Astrocyte of the spinal cord (primary cell): ENCODE measurements around the gene GDAP2.
A peak's percentile ranks its signal among the peaks of the same experiment; 100 is the strongest.

Source experiments
- DNase-seq: peaks from one replicate; pipeline ENCODE4 v3.0.0; 2011; ENCODE audit warnings: low read depth, low spot score
- H3K4me3 ChIP-seq: 2 replicates; pipeline ENCODE4 v1.5.1; 2011; ENCODE audit warnings: low read depth, mild to moderate bottlenecking, low read length, moderate library complexity
- in situ Hi-C: cut with HindIII; loops from 2 replicates; pipeline ENCODE4 v1.10.0; 2017; ENCODE audit warnings: low sequenced_read_pairs
- TF ChIP-seq, protein P1 (sequence below): IDR thresholded peaks from 2 replicates; pipeline ENCODE4 v1.5.1; 2012; ENCODE audit warnings: low read depth, mild to moderate bottlenecking, low read length, inconsistent platforms

The GDAP2 gene

DNA sequence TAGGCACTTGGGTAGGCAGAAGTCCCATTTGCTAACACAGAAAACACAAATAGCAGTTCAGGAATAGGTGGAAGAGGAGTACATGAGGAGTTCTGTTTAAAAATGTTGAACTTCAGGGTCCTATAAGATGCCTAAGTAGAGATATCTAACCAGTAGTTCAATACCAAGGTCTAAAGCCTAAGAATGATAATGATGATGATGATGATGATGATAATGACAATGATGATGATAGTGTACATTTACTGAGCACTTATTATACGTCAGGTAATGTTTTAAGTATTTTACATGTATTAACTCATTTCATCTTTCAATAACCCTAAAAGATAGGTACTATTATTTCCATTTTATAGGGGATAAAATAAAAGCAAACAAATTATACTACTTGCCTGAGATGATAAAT, 50.1 kb downstream of the GDAP2 start:
- no peak for DNase-seq
- in situ Hi-C loops = no loop called here
- TF ChIP-seq, protein P1, sequence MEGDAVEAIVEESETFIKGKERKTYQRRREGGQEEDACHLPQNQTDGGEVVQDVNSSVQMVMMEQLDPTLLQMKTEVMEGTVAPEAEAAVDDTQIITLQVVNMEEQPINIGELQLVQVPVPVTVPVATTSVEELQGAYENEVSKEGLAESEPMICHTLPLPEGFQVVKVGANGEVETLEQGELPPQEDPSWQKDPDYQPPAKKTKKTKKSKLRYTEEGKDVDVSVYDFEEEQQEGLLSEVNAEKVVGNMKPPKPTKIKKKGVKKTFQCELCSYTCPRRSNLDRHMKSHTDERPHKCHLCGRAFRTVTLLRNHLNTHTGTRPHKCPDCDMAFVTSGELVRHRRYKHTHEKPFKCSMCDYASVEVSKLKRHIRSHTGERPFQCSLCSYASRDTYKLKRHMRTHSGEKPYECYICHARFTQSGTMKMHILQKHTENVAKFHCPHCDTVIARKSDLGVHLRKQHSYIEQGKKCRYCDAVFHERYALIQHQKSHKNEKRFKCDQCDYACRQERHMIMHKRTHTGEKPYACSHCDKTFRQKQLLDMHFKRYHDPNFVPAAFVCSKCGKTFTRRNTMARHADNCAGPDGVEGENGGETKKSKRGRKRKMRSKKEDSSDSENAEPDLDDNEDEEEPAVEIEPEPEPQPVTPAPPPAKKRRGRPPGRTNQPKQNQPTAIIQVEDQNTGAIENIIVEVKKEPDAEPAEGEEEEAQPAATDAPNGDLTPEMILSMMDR = no peak
- H3K4me3 ChIP-seq = no peak overlapping the region

DNA sequence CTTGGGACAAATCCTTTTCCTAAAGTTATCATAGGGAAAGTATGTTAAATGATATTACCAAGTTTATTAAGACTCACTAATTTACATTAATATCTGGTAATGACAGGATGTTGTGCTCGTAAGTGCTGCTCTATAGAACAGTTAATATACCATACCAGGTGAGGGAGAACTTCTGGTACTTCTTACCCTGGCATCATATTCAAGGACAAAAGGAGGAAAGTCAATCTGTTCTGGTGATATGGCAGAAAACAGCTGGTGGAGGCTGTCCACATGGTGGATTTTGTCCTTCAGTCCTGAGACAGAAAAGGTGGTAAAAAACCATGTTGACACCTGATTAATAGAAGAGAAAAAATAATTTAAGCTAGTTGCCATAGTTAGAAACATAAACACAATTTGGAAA, 51.6 kb downstream of the GDAP2 start:
- DNase-seq = no peak
- TF ChIP-seq, protein P1 = no peak
- in situ Hi-C loops = no loop called here
- H3K4me3 ChIP-seq = no peak overlapping the region

GRCh38 chr1:117871013-117871412, 58.4 kb downstream of the GDAP2 start:
- in situ Hi-C loops = no loop called here
- no peak overlapping the region for H3K4me3 ChIP-seq
- no peak for DNase-seq
- TF ChIP-seq, protein P1 = no peak

- in situ Hi-C loops = no loop called here
- no peak overlapping the region for H3K4me3 ChIP-seq
Observed at GRCh38 chr1:117861694-117862093, 67.7 kb downstream of the GDAP2 start.

DNA sequence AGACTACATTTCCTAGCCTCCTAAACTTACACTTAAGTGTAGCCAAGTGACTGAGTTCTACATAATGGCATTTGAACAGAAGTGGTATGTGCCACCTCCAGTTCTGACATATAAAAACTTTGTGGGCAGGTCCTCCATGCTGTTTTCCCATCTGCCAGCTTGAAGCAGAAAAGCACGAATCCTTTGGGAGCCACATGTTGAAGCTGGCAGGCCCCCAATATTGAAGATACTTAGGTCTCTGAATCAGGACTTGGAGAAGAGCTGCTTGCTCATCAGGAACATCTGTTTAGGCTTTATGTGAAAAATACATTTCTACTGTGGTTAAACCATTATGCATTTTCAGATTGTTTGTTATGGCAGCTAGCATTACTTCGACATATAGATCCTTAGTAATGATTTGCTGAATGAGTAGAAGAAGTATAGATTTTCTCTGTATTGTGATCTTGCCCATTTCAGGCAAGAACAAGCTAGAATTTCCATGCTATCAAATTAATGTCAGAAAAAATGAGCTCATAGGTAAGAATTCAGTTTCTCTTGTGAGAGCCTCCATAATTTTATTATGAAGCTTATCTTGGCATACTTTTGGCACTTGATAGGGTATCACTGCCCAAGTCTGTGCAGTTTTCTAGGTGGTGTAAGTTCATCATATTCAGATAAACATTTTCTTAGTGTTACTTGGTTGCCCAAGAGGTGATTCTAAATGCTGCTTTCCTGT, 68.4 kb downstream of the GDAP2 start:
- peak; percentile 28 for DNase-seq
- TF ChIP-seq, protein P1 = no peak

More at GRCh38 chr1:117861694-117862093, 67.7 kb downstream of the GDAP2 start:
- TF ChIP-seq, protein P1 = no peak
- no peak for DNase-seq

GRCh38 chr1:117859901-117860300, 69.5 kb downstream of the GDAP2 start:
- no peak for DNase-seq
- no peak overlapping the region for H3K4me3 ChIP-seq
- TF ChIP-seq, protein P1 = no peak
- in situ Hi-C loops = no loop called here

More for the DNA sequence above, 68.4 kb downstream of the GDAP2 start:
- in situ Hi-C loops = no loop called here
- H3K4me3 ChIP-seq = no peak overlapping the region
